Right renal cortex interstitium (tissue), 3 donors: Measurements from ENCODE around the gene ISG20. TPM values are rescaled to one million over a fixed set of nuclear protein-coding genes. Genes with fewer than 3 reads are reported as not detected.
A peak's percentile ranks its signal among the peaks of the same experiment; 100 is the strongest.
"Not testable (repeated sequence)": the region's sequence is repeated elsewhere in the genome, so short reads cannot be mapped to it uniquely, and the experiment has no call there.

ENCODE experiments used
- DNase-seq, 3 donors: peaks; one replicate each; pipeline ENCODE4 v3.0.0-alpha.2; 2013; ENCODE audit warnings: low read depth in 3 of 3, low spot score in 2 of 3
- polyA plus RNA-seq, 3 donors: library from polyadenylated mRNA; unstranded; fragments of 120-200 nt; gene quantifications; one replicate each; pipeline ENCODE4 v1.2.1, GENCODE V29; 2013; ENCODE audit not compliant: insufficient read length in 3 of 3

Gene ISG20
- polyA plus RNA-seq, 3 donors, result 1.00 to 1.3 (median 1.2) TPM

GRCh38 chr15:88617790-88618189 is 21.0 kb upstream of the ISG20 start:
- DNase-seq, result no peak

GRCh38 chr15:88618686-88619085 is 20.1 kb upstream of the ISG20 start:
- DNase-seq, result no peak

GRCh38 chr15:88619796-88620195 is 19.0 kb upstream of the ISG20 start:
- no peak for DNase-seq

GRCh38 chr15:88620995-88621772 is 17.6 kb upstream of the ISG20 start, which contains the start of gene AEN:
Gene AEN (plus strand): TSS chr15:88621340. CDS start chr15:88626210, 4,870 bp downstream.
- peak; percentile 81 to 87 (median 85) for DNase-seq

- DNase-seq, result no peak
Observed at GRCh38 chr15:88621789-88622604, 16.8 kb upstream of the ISG20 start.

GRCh38 chr15:88622605-88622975 is 16.2 kb upstream of the ISG20 start:
- DNase-seq, result no peak

- DNase-seq, result no peak
Observed at GRCh38 chr15:88623061-88623460, 15.8 kb upstream of the ISG20 start.

- DNase-seq, result no peak
Observed at GRCh38 chr15:88623632-88624031, 15.2 kb upstream of the ISG20 start.

GRCh38 chr15:88624156-88624970 is 14.5 kb upstream of the ISG20 start:
- DNase-seq, result peak in 1 of 3 donors; percentile 48

- DNase-seq, result no peak
Observed at GRCh38 chr15:88624971-88625490, 13.8 kb upstream of the ISG20 start.

- no peak for DNase-seq
Observed at GRCh38 chr15:88625943-88626741, 12.7 kb upstream of the ISG20 start.

GRCh38 chr15:88627463-88627862 is 11.4 kb upstream of the ISG20 start:
- DNase-seq, result no peak

GRCh38 chr15:88628018-88628654 is 10.7 kb upstream of the ISG20 start:
- no peak for DNase-seq

- DNase-seq, result no peak
Observed at GRCh38 chr15:88629071-88629470, 9.7 kb upstream of the ISG20 start.

GRCh38 chr15:88630141-88630721 is 8.6 kb upstream of the ISG20 start:
- no peak for DNase-seq

- DNase-seq, result no peak
Observed at GRCh38 chr15:88630798-88631463, 7.9 kb upstream of the ISG20 start.

- DNase-seq, result no peak
Observed at GRCh38 chr15:88631464-88632028, 7.3 kb upstream of the ISG20 start.

GRCh38 chr15:88632797-88633196 is 6.0 kb upstream of the ISG20 start:
- not testable (repeated sequence) for DNase-seq
